ENCODE measurements around the gene MYO1F. TPM values are rescaled to one million over a fixed set of nuclear protein-coding genes. Genes with fewer than 3 reads are reported as not detected.
A peak's percentile ranks its signal among the peaks of the same experiment; 100 is the strongest.

Gene MYO1F
- total and polyA plus RNA-seq, 10 of the 15 experiments (the other 5 are each of a cell fraction or from before 2014, with no cell fraction given): 3.5 to 49.4 (median 31.3) TPM

- TF ChIP-seq BCLAF1 (IDR thresholded peaks at IDR 0.05) (no peak), POLR2A (IDR thresholded peaks at IDR 0.05; ENCODE audit: low read depth, low read length) (no peak), HDAC6 (IDR thresholded peaks at IDR 0.05; ENCODE audit: unreplicated experiment) (no peak), POLR2AphosphoS2 (IDR thresholded peaks at IDR 0.05; ENCODE audit: low read depth, low read length) (no peak), MLLT1 (IDR thresholded peaks at IDR 0.05) (no peak)
These were observed 12.0 kb upstream of the MYO1F start (continued) for GRCh38 chr19:8589177-8589714.

- no peak for DNase-seq (ENCODE audit: low read depth, low spot score)
- in situ Hi-C loops (cut with MboI): no loop called here
- TF ChIP-seq SIN3A (IDR thresholded peaks at IDR 0.05; ENCODE audit: low read depth, low read length): no peak
- no peak for TF ChIP-seq IRF4 (IDR thresholded peaks at IDR 0.05; ENCODE audit: low read depth, low read length)
- no peak for TF ChIP-seq ZBTB11 (CRISPR knock-in tag; IDR thresholded peaks at IDR 0.05)
- TF ChIP-seq ZBTB4 (CRISPR knock-in tag; IDR thresholded peaks at IDR 0.05): no peak
These were observed 8.9 kb upstream of the MYO1F start for GRCh38 chr19:8585894-8586750.

More at GRCh38 chr19:8585894-8586750, 8.9 kb upstream of the MYO1F start:
- POLR2A ChIA-PET: no interaction called here
- no TSS peak for BruUV-seq (replicated peaks)
- H3K27me3 ChIP-seq (replicated peaks in 1 of 2; ENCODE audit: control insufficient read depth in 2 of 2, insufficient read depth in 2 of 2, low read length in 1 of 2): no peaks in the 10 kb centered on the region; a peak in 1 of 4 replicates
- SMC1A ChIA-PET (ENCODE audit: uncharacterized antibody, unreplicated experiment): no interaction called here
- H2AFZ ChIP-seq (ENCODE audit: control insufficient read depth, low read depth, low read length): no peak overlapping the region
- peak; percentile 65 for ATAC-seq
- no peaks in the 10 kb centered on the region for H3K79me2 ChIP-seq (ENCODE audit: control insufficient read depth, insufficient read depth, low read length)
- no peaks in the 10 kb centered on the region for H3K36me3 ChIP-seq (ENCODE audit: control insufficient read depth in 2 of 2, insufficient read depth in 2 of 2, low read length in 1 of 2)
- no peak overlapping the region for H3K9ac ChIP-seq (ENCODE audit: control insufficient read depth, insufficient read depth, low read length)
- no peak overlapping the region for H3K4me3 ChIP-seq
- no peaks in the 10 kb centered on the region for H3K9me3 ChIP-seq (replicated peaks; ENCODE audit: control insufficient read depth, insufficient read depth, low read length)
- H3K27ac ChIP-seq (ENCODE audit: control insufficient read depth, insufficient read depth): no peak overlapping the region
- H3K4me1 ChIP-seq (ENCODE audit: control insufficient read depth, insufficient read depth, low read length): no peaks in the 10 kb centered on the region
- no peak for FAIRE-seq
- CTCF ChIA-PET: interaction anchor here (1.2 to 1.7 kb wide), 2 partner anchors 26 to 108 kb away, joined by 3 read pairs; no protein-coding TSS in a partner anchor
- no peak overlapping the region for H3K4me2 ChIP-seq (ENCODE audit: control insufficient read depth, insufficient read depth)
- WGBS (ENCODE audit: insufficient coverage, insufficient replicate concordance, low lambda C conversion rate, missing lambda C conversion rate): 52% methylated on average over 34 of the region's 34 CpGs
- RAD21 ChIA-PET (ENCODE audit: unreplicated experiment): interaction anchor here (1.0 kb wide), 1 partner anchor 233 kb away, joined by 3 read pairs; no protein-coding TSS in a partner anchor
- no peaks in the 10 kb centered on the region for H4K20me1 ChIP-seq (ENCODE audit: control insufficient read depth, insufficient read depth)
- intact Hi-C loops (cut with micrococcal nuclease; ENCODE audit: unreplicated experiment): no loop called here
